GM12864 (cell line): Measurements from ENCODE around the gene IFI27L1.

ENCODE experiments used
- DNase-seq: peaks from one replicate; pipeline ENCODE4 v3.0.0-alpha.2; 2011; ENCODE audit warnings: low read depth
- H3K4me3 ChIP-seq: 2 replicates; pipeline ENCODE4 v1.5.1; 2011; ENCODE audit warnings: mild to moderate bottlenecking, low read depth, low read length, control low read depth
- CTCF ChIP-seq: IDR thresholded peaks from 2 replicates; pipeline ENCODE4 v1.5.1; 2011; ENCODE audit warnings: low read depth, mild to moderate bottlenecking, moderate library complexity, low read length, control low read depth, inconsistent platforms; ENCODE audit errors: missing control alignments

Gene IFI27L1

GRCh38 chr14:94038921-94039629 lies 42.0 kb upstream of the IFI27L1 start:
- H3K4me3 ChIP-seq = no peak overlapping the region
- no peak for DNase-seq
- no peak for TF ChIP-seq CTCF

- H3K4me3 ChIP-seq = no peak overlapping the region
- no peak for DNase-seq
- TF ChIP-seq CTCF = no peak
These were observed 40.9 kb upstream of the IFI27L1 start for GRCh38 chr14:94040247-94040646.

- H3K4me3 ChIP-seq = no peak overlapping the region
- TF ChIP-seq CTCF = no peak
- DNase-seq = no peak
These were observed 40.3 kb upstream of the IFI27L1 start for GRCh38 chr14:94040796-94041195.

- TF ChIP-seq CTCF = no peak
- DNase-seq = no peak
- no peak overlapping the region for H3K4me3 ChIP-seq
These were observed 39.4 kb upstream of the IFI27L1 start for GRCh38 chr14:94041551-94042346.

- H3K4me3 ChIP-seq = no peak overlapping the region
- TF ChIP-seq CTCF = no peak
- no peak for DNase-seq
These were observed 38.5 kb upstream of the IFI27L1 start for GRCh38 chr14:94042433-94043091.

- DNase-seq = no peak
- H3K4me3 ChIP-seq = no peak overlapping the region
- TF ChIP-seq CTCF = no peak
These were observed 37.9 kb upstream of the IFI27L1 start for GRCh38 chr14:94043111-94043755.
